Spleen (tissue), 11 donors: ENCODE measurements around the gene ZNHIT2. TPM values are rescaled to one million over a fixed set of nuclear protein-coding genes. Genes with fewer than 3 reads are reported as not detected.

ENCODE experiments used
- DNase-seq: peaks from one replicate; pipeline ENCODE4 v3.0.0-alpha.2; 2020
- H3K27ac ChIP-seq, 8 donors: fragments of 200-600 bp; sonication (generic) in 7 of 8; 1 replicate in 4 of 8; 2 replicates in 4 of 8; pipeline versions ENCODE4 v1.5.0 to v1.8.0; 2016 to 2021; ENCODE audit warnings: inconsistent platforms in 4 of 8, mild to moderate bottlenecking in 4 of 8, moderate library complexity in 1 of 8
- H3K27me3 ChIP-seq, 7 donors: fragments of 200-600 bp; sonication (generic) in 6 of 7; replicated peaks in 1 of 7; 1 replicate in 4 of 7; 2 replicates in 3 of 7; pipeline versions ENCODE4 v1.5.0 to v1.8.0; 2016 to 2021; ENCODE audit warnings: inconsistent platforms in 3 of 7, mild to moderate bottlenecking in 1 of 7
- H3K36me3 ChIP-seq, 6 donors: fragments of 200-600 bp; sonication (generic) in 5 of 6; 1 replicate in 4 of 6; 2 replicates in 2 of 6; pipeline versions ENCODE4 v1.5.0 to v1.8.0; 2016 to 2021; ENCODE audit warnings: inconsistent platforms in 2 of 6
- H3K4me1 ChIP-seq, 6 donors: fragments of 200-600 bp; sonication (generic) in 5 of 6; 1 replicate in 3 of 6; 2 replicates in 3 of 6; pipeline versions ENCODE4 v1.5.0 to v1.8.0; 2016 to 2021; ENCODE audit warnings: inconsistent platforms in 3 of 6
- H3K4me3 ChIP-seq, 8 donors: fragments of 200-600 bp; sonication (generic) in 7 of 8; 1 replicate in 4 of 8; 2 replicates in 4 of 8; pipeline versions ENCODE4 v1.5.0 to v1.8.0; 2016 to 2021; ENCODE audit warnings: inconsistent platforms in 4 of 8, mild to moderate bottlenecking in 4 of 8, moderate library complexity in 2 of 8
- H3K9me3 ChIP-seq, 8 donors: fragments of 200-600 bp; sonication (generic) in 7 of 8; 1 replicate in 4 of 8; 2 replicates in 4 of 8; pipeline versions ENCODE4 v1.5.0 to v1.8.0; 2016 to 2021; ENCODE audit warnings: inconsistent platforms in 4 of 8
- CTCF ChIP-seq, 11 experiments: fragments of 200-600 bp in 7 of 11; fragments of 450-650 bp in 4 of 11; sonication (generic) in 4 of 11; IDR thresholded peaks in 8 of 11; conservative IDR thresholded peaks in 3 of 11; 1 replicate in 7 of 11; 2 replicates in 4 of 11; pipeline versions ENCODE4 v1.4.0 to v1.8.0; 2016 to 2021; ENCODE audit warnings: antibody characterized with exemption in 11 of 11, inconsistent platforms in 4 of 11, mild to moderate bottlenecking in 1 of 11
- POLR2A ChIP-seq, 3 donors: fragments of 450-650 bp; IDR thresholded peaks; one replicate each; pipeline ENCODE4 v1.5.1; 2017; ENCODE audit warnings: antibody characterized with exemption in 3 of 3, mild to moderate bottlenecking in 1 of 3
- POLR2AphosphoS5 ChIP-seq, 3 donors: sonication (generic); formaldehyde crosslinking; IDR thresholded peaks; one replicate each; pipeline ENCODE4 v1.5.1; 2017; ENCODE audit warnings: antibody characterized with exemption in 3 of 3
- WGBS, 5 donors: extraction: QIAGEN DNeasy Blood & Tissue Kit in 3 of 5; methylation state at CpG; one replicate each; pipeline versions ENCODE4 v1.1.5 to v1.1.7; 2013 to 2018; 5-methylcytosine and 5-hydroxymethylcytosine counted together
- intact Hi-C: fragments of 100-400 bp; cut with DNase I; formaldehyde crosslinking; loops from one replicate; pipeline ENCODE4 v1.15.0; 2023; ENCODE audit warnings: low total_unique reads
- polyA plus RNA-seq, 3 donors: library from polyadenylated mRNA; stranded (reverse); fragments of 200-250 nt; gene quantifications; one replicate each; pipeline ENCODE4 v1.2.1, GENCODE V29; 2013
- total RNA-seq, 7 donors: library from RNA; depleted of rRNA in 3 of 7; stranded (reverse); fragments of >200 nt in 3 of 7; fragmentation: NEBNext Ultra II Directional in 4 of 7; extraction: Animal tissue kit (Norgen Biotek cat#: 25700) in 4 of 7; gene quantifications; one replicate each; pipeline versions ENCODE4 v1.1.0 to v1.2.1, GENCODE V29; 2016 to 2021
- donor health status: healthy with polysubstance abuse.
- donor health status: DM: no; HTN: no; CAD: no; lungs with moderate emphysema.
- donor health status: DM: no; HTN: no; CAD: no.
- donor health status: Bipolar disorder and iron deficiency.
- donor health status: healthy.
- donor health status: DM: no; HTN: no; CAD: no.
- donor health status: DM: yes; HTN: yes; CAD: no.

The ZNHIT2 gene
- total and polyA plus RNA-seq, 10 donors, result 7.9 to 21.1 (median 13.3) TPM

GRCh38 chr11:65148657-65149056 lies 31.2 kb upstream of the ZNHIT2 start:
- no peaks in the 10 kb centered on the region for H3K36me3 ChIP-seq
- no peak overlapping the region for H3K4me3 ChIP-seq
- H3K9me3 ChIP-seq, result peaks cover 0 to 8% (median 0%) of the 10 kb centered on the region in 8 donors
- no peak for TF ChIP-seq CTCF (IDR thresholded peaks at IDR 0.05 in 8 of 11, conservative IDR thresholded peaks at IDR 0.05 in 3 of 11)
- TF ChIP-seq POLR2A (IDR thresholded peaks at IDR 0.05), result no peak
- TF ChIP-seq POLR2AphosphoS5 (IDR thresholded peaks at IDR 0.05), result no peak
- H3K27me3 ChIP-seq, result no peaks in the 10 kb centered on the region
- intact Hi-C loops, result no loop called here
- peak; percentile 39 for DNase-seq
- 76 to 92% (median 87%) methylated on average over 5 of the region's 5 CpGs for WGBS, 5 donors
- no peak overlapping the region for H3K27ac ChIP-seq
- peaks cover 0 to 47% (median 17%) of the 10 kb centered on the region in 6 donors for H3K4me1 ChIP-seq

- Histone ChIP-seq H3K36me3 (no peaks in the 10 kb centered on the region), H3K4me1 (peaks cover 0 to 47% (median 17%) of the 10 kb centered on the region in 6 donors), H3K27ac (no peak overlapping the region), H3K4me3 (no peak overlapping the region), H3K9me3 (peaks cover 0 to 8% (median 0%) of the 10 kb centered on the region in 8 donors), H3K27me3 (no peaks in the 10 kb centered on the region)
- no peak for DNase-seq
- intact Hi-C loops, result no loop called here
- TF ChIP-seq CTCF (IDR thresholded peaks at IDR 0.05 in 8 of 11, conservative IDR thresholded peaks at IDR 0.05 in 3 of 11), result no peak
- no peak for TF ChIP-seq POLR2AphosphoS5 (IDR thresholded peaks at IDR 0.05)
- no peak for TF ChIP-seq POLR2A (IDR thresholded peaks at IDR 0.05)
- 77 to 97% (median 88%) methylated on average over 2 of the region's 2 CpGs for WGBS, 5 donors
Measured at GRCh38 chr11:65147352-65148075, 30.0 kb upstream of the ZNHIT2 start.

GRCh38 chr11:65141896-65142494 lies 24.5 kb upstream of the ZNHIT2 start:
- intact Hi-C loops, result no loop called here
- Histone ChIP-seq H3K9me3 (peaks cover 0 to under 1% (median 0%) of the 10 kb centered on the region in 8 donors), H3K27me3 (no peaks in the 10 kb centered on the region), H3K4me1 (peaks cover 0 to 22% (median 0%) of the 10 kb centered on the region in 6 donors), H3K4me3 (no peak overlapping the region), H3K27ac (no peak overlapping the region), H3K36me3 (no peaks in the 10 kb centered on the region)
- DNase-seq, result no peak
- no peak for TF ChIP-seq POLR2AphosphoS5 (IDR thresholded peaks at IDR 0.05)
- no peak for TF ChIP-seq CTCF (IDR thresholded peaks at IDR 0.05 in 8 of 11, conservative IDR thresholded peaks at IDR 0.05 in 3 of 11)
- 60 to 84% (median 67%) methylated on average over 7 of the region's 7 CpGs for WGBS, 5 donors

- peak; percentile 42 for DNase-seq
- H3K4me3 ChIP-seq, result no peak overlapping the region
- peaks cover under 1 to 15% (median 12%) of the 10 kb centered on the region in 6 donors for H3K36me3 ChIP-seq
- intact Hi-C loops, result no loop called here
- no peaks in the 10 kb centered on the region for H3K9me3 ChIP-seq
- WGBS, 5 donors, result 89 to 92% (median 90%) methylated on average over 15 of the region's 15 CpGs
- H3K27ac ChIP-seq, result no peak overlapping the region
- no peaks in the 10 kb centered on the region for H3K27me3 ChIP-seq
- peaks cover 24 to 49% (median 35%) of the 10 kb centered on the region in 6 donors for H3K4me1 ChIP-seq
- TF ChIP-seq CTCF (IDR thresholded peaks at IDR 0.05 in 8 of 11, conservative IDR thresholded peaks at IDR 0.05 in 3 of 11), result no peak
- no peak for TF ChIP-seq POLR2AphosphoS5 (IDR thresholded peaks at IDR 0.05)
- no peak for TF ChIP-seq POLR2A (IDR thresholded peaks at IDR 0.05)
Measured at GRCh38 chr11:65136515-65137096, 19.1 kb upstream of the ZNHIT2 start.
